ENCODE results near the gene FREY1.

FREY1 gene

GRCh38 chr11:45860348-45860747 lies 46.7 kb downstream of the FREY1 start:
- Mint-ChIP-seq H3K4me3 (no peak overlapping the region), H3K36me3 (ENCODE audit: low read depth) (peaks cover 95% of the 10 kb centered on the region), H3K9me3 (no peaks in the 10 kb centered on the region), H3K27me3 (no peaks in the 10 kb centered on the region), H3K27ac (no peak overlapping the region), H3K4me1 (ENCODE audit: low read depth) (no peaks in the 10 kb centered on the region)
- no peak for DNase-seq

GRCh38 chr11:45859661-45860140 lies 47.4 kb downstream of the FREY1 start:
- Mint-ChIP-seq H3K27me3 (no peaks in the 10 kb centered on the region), H3K36me3 (ENCODE audit: low read depth) (peaks cover 89% of the 10 kb centered on the region), H3K4me1 (ENCODE audit: low read depth) (no peaks in the 10 kb centered on the region), H3K9me3 (no peaks in the 10 kb centered on the region), H3K4me3 (no peak overlapping the region), H3K27ac (no peak overlapping the region)
- DNase-seq, result no peak

- H3K4me3 Mint-ChIP-seq, result no peak overlapping the region
- no peak for DNase-seq
- H3K36me3 Mint-ChIP-seq (ENCODE audit: low read depth), result peaks cover 84% of the 10 kb centered on the region
- H3K27ac Mint-ChIP-seq, result no peak overlapping the region
- peaks cover 3% of the 10 kb centered on the region for H3K4me1 Mint-ChIP-seq (ENCODE audit: low read depth)
- H3K27me3 Mint-ChIP-seq, result no peaks in the 10 kb centered on the region
- H3K9me3 Mint-ChIP-seq, result no peaks in the 10 kb centered on the region
Observed at GRCh38 chr11:45858751-45859398, 48.2 kb downstream of the FREY1 start.

- no peaks in the 10 kb centered on the region for H3K9me3 Mint-ChIP-seq
- no peak overlapping the region for H3K27ac Mint-ChIP-seq
- DNase-seq, result no peak
- H3K4me3 Mint-ChIP-seq, result no peak overlapping the region
- H3K4me1 Mint-ChIP-seq (ENCODE audit: low read depth), result peaks cover 7% of the 10 kb centered on the region
- no peaks in the 10 kb centered on the region for H3K27me3 Mint-ChIP-seq
- peaks cover 75% of the 10 kb centered on the region for H3K36me3 Mint-ChIP-seq (ENCODE audit: low read depth)
Observed at GRCh38 chr11:45857961-45858474, 49.1 kb downstream of the FREY1 start.

Measured in activated T-cell treated with anti-CD3 and anti-CD28 coated beads, Interleukin-2, amount 50 U/mL, for 24 hours (primary cell).